ENCODE results near the gene TYW5. TPM values are rescaled to one million over a fixed set of nuclear protein-coding genes. Genes with fewer than 3 reads are reported as not detected.

The TYW5 gene
- 8.4 and 9.9 TPM in 2 replicates for total RNA-seq

GRCh38 chr2:199955339-199956061 lies at the start of gene TYW5, which contains the start of gene MAIP1:
TSS of gene TYW5 (minus strand) at chr2:199955491. CDS start at chr2:199955470, 21 bp downstream.
TSS of gene MAIP1 (plus strand) at chr2:199955582. CDS start at chr2:199955799, 217 bp downstream.

GRCh38 chr2:199911052-199911876 lies 44.0 kb downstream of the TYW5 start, which contains the start of gene C2orf69:
TSS of gene C2orf69 (plus strand) at chr2:199911293. CDS start at chr2:199911439, 146 bp downstream.

Other genes starting within 250 kb of the TYW5 start
- gene FTCDNL1, start 104.3 kb downstream of the TYW5 start, total RNA-seq = 3.3 and 4.5 TPM in 2 replicates
- gene C2orf69, start 44.2 kb downstream of the TYW5 start, total RNA-seq = 15.9 and 16.4 TPM in 2 replicates
- 33.6 and 36.2 TPM in 2 replicates for gene MAIP1, start 91 bp upstream of the TYW5 start, total RNA-seq